Caco-2 (cell line): ENCODE measurements around the gene ZCCHC7. TPM values are rescaled to one million over a fixed set of nuclear protein-coding genes. Genes with fewer than 3 reads are reported as not detected.

Experiments used
- BruUV-seq: library from RNA; stranded (reverse); fragments of 400-500 nt; replicated peaks from 2 replicates; lab custom pipeline; 2021; lab: Mats Ljungman, UMichigan
- CTCF ChIA-PET: fragments of 300-600 bp; sonication (Branson Sonifier 250); formaldehyde crosslinking; loops from one replicate; lab custom pipeline; 2022; ENCODE audit warnings: antibody characterized with exemption; lab: Charles Lee
- POLR2A ChIA-PET: fragments of 300-600 bp; sonication (Branson Sonifier 250); formaldehyde crosslinking; loops from one replicate; lab custom pipeline; 2022; ENCODE audit warnings: antibody characterized with exemption; lab: Charles Lee
- DNase-seq, 2 experiments: peaks; one replicate each; pipeline versions ENCODE4 v3.0.0 to v3.0.0-alpha.2; 2020 to 2022
- H3K27me3 ChIP-seq: replicated peaks from 2 replicates; pipeline ENCODE4 v1.6.0; 2011; ENCODE audit warnings: low read length; ENCODE audit not compliant: control insufficient read depth, insufficient read depth
- H3K36me3 ChIP-seq: 2 replicates; pipeline ENCODE4 v1.5.1; 2011; ENCODE audit warnings: low read length; ENCODE audit not compliant: control insufficient read depth, insufficient read depth
- H3K4me1 ChIP-seq: fragments of 250-450 bp; sonication (Bioruptor Pico); 2 replicates; pipeline ENCODE4 v1.5.1; 2020; ENCODE audit warnings: mild to moderate bottlenecking
- H3K4me3 ChIP-seq: 2 replicates; pipeline ENCODE4 v1.5.1; 2011; ENCODE audit warnings: low read depth, mild to moderate bottlenecking, control low read depth, low read length
- H3K9me3 ChIP-seq: fragments of 250-450 bp; sonication (Bioruptor Pico); 2 replicates; pipeline ENCODE4 v1.5.1; 2020; ENCODE audit warnings: mild to moderate bottlenecking, moderate library complexity
- H3K27ac Mint-ChIP-seq: one replicate; pipeline ENCODE4 v1.8.0; 2022; ENCODE audit warnings: mixed read lengths; ENCODE audit not compliant: unreplicated experiment
- H3K27me3 Mint-ChIP-seq: one replicate; pipeline ENCODE4 v1.8.0; 2022; ENCODE audit warnings: mixed read lengths; ENCODE audit not compliant: insufficient read depth, unreplicated experiment
- H3K36me3 Mint-ChIP-seq: one replicate; pipeline ENCODE4 v1.8.0; 2022; ENCODE audit warnings: mild to moderate bottlenecking, mixed read lengths; ENCODE audit not compliant: insufficient read depth, unreplicated experiment
- H3K4me1 Mint-ChIP-seq: one replicate; pipeline ENCODE4 v1.8.0; 2022; ENCODE audit warnings: low read depth, mixed read lengths; ENCODE audit not compliant: unreplicated experiment
- H3K4me3 Mint-ChIP-seq: one replicate; pipeline ENCODE4 v1.8.0; 2022; ENCODE audit warnings: mild to moderate bottlenecking, moderate library complexity, mixed read lengths; ENCODE audit not compliant: unreplicated experiment
- H3K9me3 Mint-ChIP-seq: one replicate; pipeline ENCODE4 v1.8.0; 2022; ENCODE audit warnings: mixed read lengths; ENCODE audit not compliant: unreplicated experiment
- intact Hi-C: fragments of 100-400 bp; cut with micrococcal nuclease; formaldehyde crosslinking; loops from one replicate; pipeline ENCODE4 v1.10.0; 2022; ENCODE audit not compliant: unreplicated experiment
- total RNA-seq: library from RNA; stranded (reverse); gene quantifications from 2 replicates; pipeline ENCODE4 v1.2.3, GENCODE V29; 2022
- TF ChIP-seq, protein P1 (sequence below), 2 experiments: fragments of 200-600 bp in 1 of 2; IDR thresholded peaks; 1 replicate in 1 of 2; 2 replicates in 1 of 2; pipeline versions ENCODE4 v1.5.1 to v1.8.0; 2011 to 2022; ENCODE audit warnings: antibody characterized with exemption in 1 of 2, control low read depth in 1 of 2, inconsistent platforms in 1 of 2, low read depth in 1 of 2, low read length in 1 of 2, mild to moderate bottlenecking in 1 of 2, moderate library complexity in 1 of 2; ENCODE audit not compliant: insufficient read depth in 1 of 2, severe bottlenecking in 1 of 2, unreplicated experiment in 1 of 2

Gene ZCCHC7
- total RNA-seq, 1 experiment from 2014 or later: 22.0 TPM

DNA sequence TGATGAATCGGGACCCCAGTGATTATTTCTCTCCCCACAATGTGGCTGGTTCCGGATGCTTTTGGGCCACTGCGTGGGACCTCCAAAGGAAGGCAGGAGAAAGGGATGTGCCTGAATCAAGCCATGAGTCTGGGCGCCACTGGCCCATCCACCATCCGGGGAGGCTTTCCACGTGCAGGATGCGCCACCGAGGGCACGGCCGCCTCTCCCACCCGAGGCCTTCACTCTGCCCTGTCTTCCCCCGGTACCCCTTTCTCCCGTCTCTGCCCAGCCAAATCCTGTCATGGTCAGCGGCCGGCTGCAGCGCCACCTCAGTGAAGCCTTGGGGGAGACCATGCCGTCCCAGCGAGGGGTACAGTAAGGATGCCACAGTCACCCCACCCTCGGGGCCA lies 258.2 kb downstream of the ZCCHC7 start:
- Mint-ChIP-seq H3K4me3 (no peak overlapping the region), H3K27me3 (peaks cover 5% of the 10 kb centered on the region), H3K4me1 (no peaks in the 10 kb centered on the region), H3K9me3 (no peaks in the 10 kb centered on the region), H3K27ac (no peak overlapping the region), H3K36me3 (peaks cover 4% of the 10 kb centered on the region)
- ChIA-PET POLR2A (no interaction called here), CTCF (no interaction called here)
- intact Hi-C loops: no loop called here
- no peak for DNase-seq
- H3K9me3 ChIP-seq: no peaks in the 10 kb centered on the region
- H3K27me3 ChIP-seq: no peaks in the 10 kb centered on the region
- BruUV-seq: no TSS peak
- H3K4me3 ChIP-seq: no peak overlapping the region
- H3K36me3 ChIP-seq: no peaks in the 10 kb centered on the region
- TF ChIP-seq, protein P1, sequence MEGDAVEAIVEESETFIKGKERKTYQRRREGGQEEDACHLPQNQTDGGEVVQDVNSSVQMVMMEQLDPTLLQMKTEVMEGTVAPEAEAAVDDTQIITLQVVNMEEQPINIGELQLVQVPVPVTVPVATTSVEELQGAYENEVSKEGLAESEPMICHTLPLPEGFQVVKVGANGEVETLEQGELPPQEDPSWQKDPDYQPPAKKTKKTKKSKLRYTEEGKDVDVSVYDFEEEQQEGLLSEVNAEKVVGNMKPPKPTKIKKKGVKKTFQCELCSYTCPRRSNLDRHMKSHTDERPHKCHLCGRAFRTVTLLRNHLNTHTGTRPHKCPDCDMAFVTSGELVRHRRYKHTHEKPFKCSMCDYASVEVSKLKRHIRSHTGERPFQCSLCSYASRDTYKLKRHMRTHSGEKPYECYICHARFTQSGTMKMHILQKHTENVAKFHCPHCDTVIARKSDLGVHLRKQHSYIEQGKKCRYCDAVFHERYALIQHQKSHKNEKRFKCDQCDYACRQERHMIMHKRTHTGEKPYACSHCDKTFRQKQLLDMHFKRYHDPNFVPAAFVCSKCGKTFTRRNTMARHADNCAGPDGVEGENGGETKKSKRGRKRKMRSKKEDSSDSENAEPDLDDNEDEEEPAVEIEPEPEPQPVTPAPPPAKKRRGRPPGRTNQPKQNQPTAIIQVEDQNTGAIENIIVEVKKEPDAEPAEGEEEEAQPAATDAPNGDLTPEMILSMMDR (IDR thresholded peaks at IDR 0.05; ENCODE audit: insufficient read depth in 1 of 2, low read depth in 1 of 2, low read length in 1 of 2, severe bottlenecking in 1 of 2, unreplicated experiment in 1 of 2): no peak
- H3K4me1 ChIP-seq: no peaks in the 10 kb centered on the region

DNA sequence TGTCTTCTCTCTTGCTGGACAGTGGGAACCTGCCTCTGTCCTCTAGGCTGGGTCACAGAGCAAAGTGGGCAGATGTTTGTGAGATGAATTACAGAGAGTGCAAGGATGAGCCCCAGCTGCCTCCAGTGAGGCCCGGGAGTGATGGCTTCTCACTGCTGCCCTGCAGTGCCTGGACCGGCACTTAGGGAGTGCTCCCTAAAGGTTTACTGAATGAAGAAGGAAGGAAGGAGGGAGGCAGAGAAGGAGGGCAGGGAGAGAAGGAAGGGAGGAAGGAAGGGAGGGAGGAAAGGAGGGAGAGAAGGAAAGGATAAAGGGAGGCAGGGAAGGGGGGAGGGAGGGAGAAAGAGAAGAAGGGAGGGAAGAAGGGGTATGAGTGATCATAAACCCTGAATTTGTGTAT lies 259.5 kb downstream of the ZCCHC7 start:
- Mint-ChIP-seq H3K36me3 (peaks cover 4% of the 10 kb centered on the region), H3K27ac (no peak overlapping the region), H3K4me1 (no peaks in the 10 kb centered on the region), H3K27me3 (peaks cover 5% of the 10 kb centered on the region), H3K4me3 (no peak overlapping the region), H3K9me3 (no peaks in the 10 kb centered on the region)
- no peak for DNase-seq
- H3K4me1 ChIP-seq: no peaks in the 10 kb centered on the region
- TF ChIP-seq, protein P1 (IDR thresholded peaks at IDR 0.05; ENCODE audit: insufficient read depth in 1 of 2, low read depth in 1 of 2, low read length in 1 of 2, severe bottlenecking in 1 of 2, unreplicated experiment in 1 of 2): no peak
- BruUV-seq: no TSS peak
- ChIA-PET CTCF (no interaction called here), POLR2A (no interaction called here)
- no peak overlapping the region for H3K4me3 ChIP-seq
- H3K36me3 ChIP-seq: no peaks in the 10 kb centered on the region
- intact Hi-C loops: no loop called here
- H3K9me3 ChIP-seq: no peaks in the 10 kb centered on the region
- no peaks in the 10 kb centered on the region for H3K27me3 ChIP-seq

DNA sequence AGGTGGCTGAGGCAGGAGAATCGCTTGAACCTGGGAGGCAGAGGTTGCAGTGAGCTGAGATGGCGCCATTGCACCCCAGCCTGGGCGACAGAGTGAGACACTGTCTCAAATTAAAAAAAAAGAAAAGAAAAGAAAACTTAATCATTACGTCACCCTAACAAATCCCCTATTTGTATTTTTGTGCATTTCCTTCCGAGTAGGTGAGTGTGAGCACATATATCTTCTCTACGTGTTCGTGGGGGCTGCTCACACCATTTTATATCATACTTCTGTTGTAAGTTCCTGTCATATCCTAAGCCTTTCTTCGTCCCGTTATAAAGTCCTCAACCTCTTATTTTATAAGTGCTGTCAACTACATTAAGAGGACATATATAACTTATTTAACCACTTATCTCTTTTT lies 260.2 kb downstream of the ZCCHC7 start:
- no peak for DNase-seq
- Histone ChIP-seq H3K36me3 (no peaks in the 10 kb centered on the region), H3K4me1 (no peaks in the 10 kb centered on the region), H3K4me3 (no peak overlapping the region), H3K9me3 (no peaks in the 10 kb centered on the region), H3K27me3 (no peaks in the 10 kb centered on the region)
- ChIA-PET POLR2A (interaction anchor here (0.6 kb wide), 1 partner anchor 19 kb away, joined by 3 read pairs; no protein-coding TSS in a partner anchor), CTCF (no interaction called here)
- Mint-ChIP-seq H3K27ac (no peak overlapping the region), H3K9me3 (no peaks in the 10 kb centered on the region), H3K36me3 (peaks cover 4% of the 10 kb centered on the region), H3K4me3 (no peak overlapping the region), H3K4me1 (no peaks in the 10 kb centered on the region), H3K27me3 (peaks cover 5% of the 10 kb centered on the region)
- intact Hi-C loops: no loop called here
- BruUV-seq: no TSS peak
- TF ChIP-seq, protein P1 (IDR thresholded peaks at IDR 0.05; ENCODE audit: insufficient read depth in 1 of 2, low read depth in 1 of 2, low read length in 1 of 2, severe bottlenecking in 1 of 2, unreplicated experiment in 1 of 2): no peak
